Right lobe of liver (tissue), 6 donors: ENCODE data around the gene IGLL5. TPM values are rescaled to one million over a fixed set of nuclear protein-coding genes. Genes with fewer than 3 reads are reported as not detected.

Experiments used
- ATAC-seq, 4 donors: fragments of 200-7000 bp; cut with Tn5 transposase; one replicate each; pipeline ENCODE4 v1.9.1; 2020; ENCODE audit warnings: mild to moderate bottlenecking in 4 of 4, moderate library complexity in 4 of 4
- DNase-seq, 3 donors: peaks; one replicate each; pipeline ENCODE4 v3.0.0-alpha.2; 2020
- H3K27ac ChIP-seq, 3 donors: fragments of 200-600 bp; one replicate each; pipeline ENCODE4 v1.8.0; 2022
- H3K27me3 ChIP-seq, 2 donors: fragments of 200-600 bp; one replicate each; pipeline ENCODE4 v1.8.0; 2022
- H3K36me3 ChIP-seq, 4 donors: fragments of 200-600 bp; sonication (generic) in 1 of 4; one replicate each; pipeline versions ENCODE4 v1.5.1 to v1.8.0; 2017 to 2022; ENCODE audit warnings: control low read depth in 1 of 4
- H3K4me1 ChIP-seq, 4 donors: fragments of 200-600 bp; sonication (generic) in 1 of 4; one replicate each; pipeline versions ENCODE4 v1.5.1 to v1.8.0; 2017 to 2022; ENCODE audit warnings: control low read depth in 1 of 4
- H3K4me3 ChIP-seq, 3 donors: fragments of 200-600 bp; one replicate each; pipeline ENCODE4 v1.8.0; 2022
- H3K9me3 ChIP-seq, 4 donors: fragments of 200-600 bp; sonication (generic) in 1 of 4; one replicate each; pipeline versions ENCODE4 v1.5.1 to v1.8.0; 2017 to 2022; ENCODE audit warnings: control low read depth in 1 of 4
- POLR2A ChIP-seq: fragments of 450-650 bp; IDR thresholded peaks from one replicate; pipeline ENCODE4 v1.6.1; 2017; ENCODE audit warnings: antibody characterized with exemption, mild to moderate bottlenecking
- WGBS: methylation state at CpG from one replicate; pipeline ENCODE4 v1.1.6; 2018; ENCODE audit warnings: low coverage, low lambda C conversion rate; ENCODE audit not compliant: insufficient coverage; ENCODE audit errors: missing lambda C conversion rate; 5-methylcytosine and 5-hydroxymethylcytosine counted together
- intact Hi-C, 2 donors: fragments of 100-400 bp; cut with DNase I; formaldehyde crosslinking; loops; one replicate each; pipeline versions ENCODE4 v1.11.2 to v1.14.1; 2022
- total RNA-seq, 6 experiments: library from RNA; depleted of rRNA in 2 of 6; stranded (reverse); fragments of >200 nt in 2 of 6; fragmentation: NEBNext Ultra II Directional in 3 of 6; extraction: Animal tissue kit (Norgen Biotek cat#: 25700) in 3 of 6; gene quantifications; one replicate each; pipeline versions ENCODE4 v1.1.0 to v1.2.4, GENCODE V29; 2016 to 2023
- TF ChIP-seq, protein P1 (sequence below), 4 donors: fragments of 200-600 bp in 3 of 4; fragments of 450-650 bp in 1 of 4; IDR thresholded peaks; one replicate each; pipeline versions ENCODE4 v1.5.1 to v1.8.0; 2016 to 2022; ENCODE audit warnings: antibody characterized with exemption in 4 of 4, mild to moderate bottlenecking in 2 of 4
- donor health status: DM: no; HTN: yes; CAD: no.
- donor health status: DM: no; HTN: no; CAD: no.
- donor health status: DM: no; HTN: no; CAD: no.
- donor health status: DM: no; HTN: yes; CAD: no.
- donor health status: DM: no; HTN: yes; CAD: no.

The IGLL5 gene
- total RNA-seq, 6 experiments from 2014 or later = 1.6 to 4.1 (median 3.1) TPM

DNA sequence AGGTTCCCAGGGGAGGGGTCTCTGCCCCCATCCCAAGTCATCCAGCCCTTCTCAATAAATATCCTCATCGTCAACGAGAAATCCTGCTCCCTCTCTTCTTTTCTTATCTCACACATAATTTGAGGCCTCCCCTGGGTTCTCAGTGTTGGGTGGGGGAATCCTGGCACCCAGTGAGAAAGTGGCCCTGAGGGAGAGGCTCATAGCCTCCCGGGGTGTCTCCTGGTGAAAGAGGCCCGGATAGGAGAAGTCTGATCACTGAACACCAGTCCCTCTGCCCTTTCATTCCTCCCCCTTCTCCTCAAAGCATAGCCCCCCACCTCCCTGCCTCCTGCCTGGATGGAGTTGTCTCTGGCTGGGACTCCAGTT lies 35.3 kb downstream of the IGLL5 start:
- intact Hi-C loops = no loop called here
- TF ChIP-seq POLR2A = no peak
- TF ChIP-seq, protein P1, sequence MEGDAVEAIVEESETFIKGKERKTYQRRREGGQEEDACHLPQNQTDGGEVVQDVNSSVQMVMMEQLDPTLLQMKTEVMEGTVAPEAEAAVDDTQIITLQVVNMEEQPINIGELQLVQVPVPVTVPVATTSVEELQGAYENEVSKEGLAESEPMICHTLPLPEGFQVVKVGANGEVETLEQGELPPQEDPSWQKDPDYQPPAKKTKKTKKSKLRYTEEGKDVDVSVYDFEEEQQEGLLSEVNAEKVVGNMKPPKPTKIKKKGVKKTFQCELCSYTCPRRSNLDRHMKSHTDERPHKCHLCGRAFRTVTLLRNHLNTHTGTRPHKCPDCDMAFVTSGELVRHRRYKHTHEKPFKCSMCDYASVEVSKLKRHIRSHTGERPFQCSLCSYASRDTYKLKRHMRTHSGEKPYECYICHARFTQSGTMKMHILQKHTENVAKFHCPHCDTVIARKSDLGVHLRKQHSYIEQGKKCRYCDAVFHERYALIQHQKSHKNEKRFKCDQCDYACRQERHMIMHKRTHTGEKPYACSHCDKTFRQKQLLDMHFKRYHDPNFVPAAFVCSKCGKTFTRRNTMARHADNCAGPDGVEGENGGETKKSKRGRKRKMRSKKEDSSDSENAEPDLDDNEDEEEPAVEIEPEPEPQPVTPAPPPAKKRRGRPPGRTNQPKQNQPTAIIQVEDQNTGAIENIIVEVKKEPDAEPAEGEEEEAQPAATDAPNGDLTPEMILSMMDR (IDR thresholded peaks at IDR 0.05) = no peak
- WGBS = 20% methylated on average over 1 of the region's 4 CpGs

DNA sequence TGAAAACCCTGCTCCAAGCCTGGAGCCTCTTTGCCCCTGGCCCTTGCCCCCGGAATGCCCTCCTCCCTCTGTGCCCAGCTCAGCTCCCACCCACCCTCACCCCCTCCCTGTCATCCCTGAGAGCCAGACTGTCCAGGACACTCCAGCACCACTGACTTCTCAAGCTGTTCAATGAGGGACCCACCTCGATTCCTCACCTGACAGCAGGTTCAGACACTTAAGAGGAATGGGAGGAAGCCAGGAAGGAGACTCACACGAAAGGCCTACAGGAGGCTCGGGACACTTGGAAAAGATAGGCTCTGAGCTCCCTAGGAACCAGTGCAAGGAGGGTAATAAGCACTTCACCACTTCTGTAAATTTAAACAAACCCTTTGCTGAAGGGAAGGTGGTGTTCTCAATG lies 35.8 kb downstream of the IGLL5 start:
- Histone ChIP-seq H3K27ac (no peak overlapping the region), H3K9me3 (no peaks in the 10 kb centered on the region), H3K36me3 (no peaks in the 10 kb centered on the region), H3K4me1 (no peaks in the 10 kb centered on the region), H3K27me3 (no peaks in the 10 kb centered on the region), H3K4me3 (no peak overlapping the region)
- ATAC-seq = no peak
- WGBS = 92% methylated on average over 2 of the region's 4 CpGs
- DNase-seq = peak in 1 of 3 donors; percentile 15
- intact Hi-C loops = no loop called here
- TF ChIP-seq, protein P1 (IDR thresholded peaks at IDR 0.05) = no peak
- TF ChIP-seq POLR2A = no peak

More for the DNA sequence above, 35.3 kb downstream of the IGLL5 start:
- Histone ChIP-seq H3K27ac (no peak overlapping the region), H3K36me3 (no peaks in the 10 kb centered on the region), H3K27me3 (no peaks in the 10 kb centered on the region), H3K9me3 (no peaks in the 10 kb centered on the region), H3K4me1 (no peaks in the 10 kb centered on the region), H3K4me3 (no peak overlapping the region)
- DNase-seq = peak in 1 of 3 donors; percentile 8
- no peak for ATAC-seq

DNA sequence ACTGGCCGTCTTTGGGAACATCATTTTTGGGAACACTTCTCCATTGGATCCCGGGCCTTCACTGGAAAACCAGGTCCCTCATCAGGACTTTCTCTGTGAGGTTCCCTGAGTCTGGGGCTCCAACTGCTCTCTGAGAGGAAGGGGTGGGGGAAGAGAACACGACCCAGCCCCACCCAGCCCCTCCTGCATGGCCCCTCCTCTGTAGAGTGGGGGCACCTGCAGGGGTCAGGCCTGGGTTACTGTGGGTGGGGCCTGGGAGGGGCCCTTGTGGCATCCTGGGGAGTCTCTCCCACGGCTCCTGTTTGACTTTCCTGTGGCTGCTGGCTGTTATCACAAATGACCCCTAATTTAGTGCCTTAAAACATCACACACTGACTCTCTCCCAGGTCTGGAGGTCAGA lies 36.3 kb downstream of the IGLL5 start:
- 49% methylated on average over 2 of the region's 4 CpGs for WGBS
- H3K27ac ChIP-seq = no peak overlapping the region
- no peaks in the 10 kb centered on the region for H3K27me3 ChIP-seq
- H3K9me3 ChIP-seq = no peaks in the 10 kb centered on the region
- H3K36me3 ChIP-seq = no peaks in the 10 kb centered on the region
- peak in 1 of 3 donors; percentile 11 for DNase-seq
- ATAC-seq = no peak
- no peak overlapping the region for H3K4me3 ChIP-seq
- intact Hi-C loops = no loop called here
- no peaks in the 10 kb centered on the region for H3K4me1 ChIP-seq
- no peak for TF ChIP-seq POLR2A
- TF ChIP-seq, protein P1 (IDR thresholded peaks at IDR 0.05) = no peak

- no peaks in the 10 kb centered on the region for H3K9me3 ChIP-seq
- no peaks in the 10 kb centered on the region for H3K27me3 ChIP-seq
- intact Hi-C loops = no loop called here
- no peaks in the 10 kb centered on the region for H3K4me1 ChIP-seq
- no peak overlapping the region for H3K27ac ChIP-seq
- ATAC-seq = no peak
- 64% methylated on average over 6 of the region's 9 CpGs for WGBS
- no peak overlapping the region for H3K4me3 ChIP-seq
- TF ChIP-seq, protein P1 (IDR thresholded peaks at IDR 0.05) = no peak
- no peak for TF ChIP-seq POLR2A
- H3K36me3 ChIP-seq = no peaks in the 10 kb centered on the region
- DNase-seq = peak in 1 of 3 donors; percentile 25
These were observed 36.9 kb downstream of the IGLL5 start for GRCh38 chr22:22924369-22925145.
